Measurements from ENCODE around the gene INHBB.

Gene INHBB

GRCh38 chr2:120344214-120344975 lies 1.5 kb upstream of the INHBB start:
- DNase-seq (ENCODE audit: low read depth): no peak
- TF ChIP-seq CTCF (IDR thresholded peaks at IDR 0.05; ENCODE audit: control insufficient read depth, insufficient read depth, low read depth, low read length, missing control alignments): no peak
- peak overlapping the region; percentile 31 for H3K4me3 ChIP-seq (ENCODE audit: control insufficient read depth, low read depth, low read length)

- no peak for DNase-seq (ENCODE audit: low read depth)
- H3K4me3 ChIP-seq (ENCODE audit: control insufficient read depth, low read depth, low read length): peak overlapping the region; percentile 31
- TF ChIP-seq CTCF (IDR thresholded peaks at IDR 0.05; ENCODE audit: control insufficient read depth, insufficient read depth, low read depth, low read length, missing control alignments): no peak
Observed at GRCh38 chr2:120344976-120345581, 857 bp upstream of the INHBB start.

GRCh38 chr2:120345608-120346007 lies 328 bp upstream of the INHBB start:
- no peak for DNase-seq (ENCODE audit: low read depth)
- no peak for TF ChIP-seq CTCF (IDR thresholded peaks at IDR 0.05; ENCODE audit: control insufficient read depth, insufficient read depth, low read depth, low read length, missing control alignments)
- H3K4me3 ChIP-seq (ENCODE audit: control insufficient read depth, low read depth, low read length): peak overlapping the region; percentile 23

GRCh38 chr2:120346667-120347358 lies 877 bp downstream of the INHBB start:
- no peak for TF ChIP-seq CTCF (IDR thresholded peaks at IDR 0.05; ENCODE audit: control insufficient read depth, insufficient read depth, low read depth, low read length, missing control alignments)
- H3K4me3 ChIP-seq (ENCODE audit: control insufficient read depth, low read depth, low read length): peak overlapping the region; percentile 17
- peak; percentile 32 for DNase-seq (ENCODE audit: low read depth)

GRCh38 chr2:120347396-120348060 lies 1.6 kb downstream of the INHBB start:
- DNase-seq (ENCODE audit: low read depth): no peak
- TF ChIP-seq CTCF (IDR thresholded peaks at IDR 0.05; ENCODE audit: control insufficient read depth, insufficient read depth, low read depth, low read length, missing control alignments): no peak
- H3K4me3 ChIP-seq (ENCODE audit: control insufficient read depth, low read depth, low read length): no peak overlapping the region; the same call in 1 of the 2 replicates

GRCh38 chr2:120348134-120348736 lies 2.3 kb downstream of the INHBB start:
- DNase-seq (ENCODE audit: low read depth): no peak
- no peak for TF ChIP-seq CTCF (IDR thresholded peaks at IDR 0.05; ENCODE audit: control insufficient read depth, insufficient read depth, low read depth, low read length, missing control alignments)
- no peak overlapping the region for H3K4me3 ChIP-seq (ENCODE audit: control insufficient read depth, low read depth, low read length)

Data from AG09309 (cell line).